Activated T-cell treated with anti-CD3 and anti-CD28 coated beads for 4 hours (primary cell): ENCODE data around the gene KIF23.
"Not testable (repeated sequence)": the region's sequence is repeated elsewhere in the genome, so short reads cannot be mapped to it uniquely, and the experiment has no call there.

Experiments used
- DNase-seq: peaks from one replicate; pipeline ENCODE4 v3.0.0-alpha.2; 2020

Gene KIF23

GRCh38 chr15:69413822-69414700 is at the start of gene KIF23:
KIF23 (plus strand) TSS chr15:69414349; CDS start chr15:69414466, 117 bp downstream.
- peak; percentile 88 for DNase-seq

DNA sequence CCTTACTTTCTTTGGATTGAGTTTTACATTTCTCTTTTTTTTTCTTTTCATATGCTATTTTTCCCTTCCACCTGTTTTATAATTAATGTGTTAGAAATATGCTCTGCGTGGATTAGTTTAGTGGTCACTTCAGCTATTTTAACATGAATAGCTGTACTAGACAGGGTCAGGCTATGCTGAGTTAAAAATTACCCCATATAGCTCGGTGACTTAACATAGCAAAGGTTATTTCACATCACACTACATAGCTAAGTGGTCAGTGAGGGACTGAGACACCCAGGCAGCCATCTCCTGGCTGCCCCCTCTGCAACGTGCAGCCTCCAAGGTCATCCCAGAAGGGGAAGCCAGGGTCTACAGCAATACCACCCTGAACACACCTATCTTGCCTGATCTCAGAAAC is 46.9 kb upstream of the KIF23 start:
- DNase-seq = no peak

DNA sequence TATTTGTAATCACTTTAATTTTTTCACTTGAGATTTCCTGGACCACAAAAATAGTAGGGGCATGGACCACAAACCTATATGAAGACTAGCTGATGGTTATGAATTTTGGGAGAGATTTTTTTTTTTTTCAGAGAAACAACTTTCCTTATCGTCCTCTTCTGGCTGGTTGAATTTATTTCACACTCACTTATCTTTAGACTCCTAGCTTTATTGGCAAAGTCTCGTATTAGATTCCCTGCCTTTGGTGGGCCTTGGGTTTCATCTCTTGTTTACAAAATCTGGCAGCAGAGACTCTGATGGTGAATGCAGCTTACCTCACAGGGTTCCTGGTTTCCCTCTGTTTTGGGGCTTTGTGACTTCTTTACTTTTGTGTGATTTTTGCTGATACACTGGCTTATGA is 44.5 kb upstream of the KIF23 start:
- DNase-seq = no peak

GRCh38 chr15:69373406-69373805 is 40.7 kb upstream of the KIF23 start:
- DNase-seq = no peak

DNA sequence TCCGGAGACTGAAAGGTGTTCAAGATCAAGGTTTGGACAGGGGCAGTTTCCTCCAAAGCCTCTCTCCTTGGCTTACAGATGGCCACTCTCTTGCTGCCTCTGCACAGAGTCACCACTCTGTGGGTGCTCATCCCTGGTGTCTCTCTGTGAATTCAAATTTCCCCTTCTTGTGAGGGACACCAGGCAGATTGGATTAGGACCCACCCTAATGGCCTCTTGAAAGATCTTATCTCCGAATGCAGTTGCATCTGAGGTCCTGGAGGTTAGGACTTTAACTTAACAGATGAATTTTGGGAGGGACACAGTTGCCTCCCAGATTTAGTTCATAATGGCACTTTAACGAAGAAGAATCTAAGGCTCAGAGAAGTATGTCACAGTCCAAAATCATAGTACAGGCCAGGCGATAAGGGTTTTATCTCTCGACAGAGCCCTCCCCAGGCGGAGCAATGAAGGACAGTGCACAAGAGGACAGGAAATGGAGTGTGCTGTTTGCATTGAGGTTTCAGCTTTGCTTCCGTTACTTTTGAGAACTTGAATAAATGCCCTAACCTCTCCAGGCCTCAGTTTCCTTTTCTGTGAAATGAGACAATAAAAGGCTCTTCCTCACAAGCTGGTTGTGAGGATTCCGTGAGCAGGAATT is 38.9 kb upstream of the KIF23 start:
- DNase-seq = no peak

GRCh38 chr15:69377216-69377970 is 36.8 kb upstream of the KIF23 start:
- DNase-seq = no peak

- DNase-seq = no peak
These were observed 33.9 kb upstream of the KIF23 start for GRCh38 chr15:69380100-69380725.

GRCh38 chr15:69380726-69381105 is 33.4 kb upstream of the KIF23 start:
- DNase-seq = no peak

GRCh38 chr15:69382176-69382575 is 32.0 kb upstream of the KIF23 start:
- not testable (repeated sequence) for DNase-seq

GRCh38 chr15:69384066-69384465 is 30.1 kb upstream of the KIF23 start:
- not testable (repeated sequence) for DNase-seq

DNA sequence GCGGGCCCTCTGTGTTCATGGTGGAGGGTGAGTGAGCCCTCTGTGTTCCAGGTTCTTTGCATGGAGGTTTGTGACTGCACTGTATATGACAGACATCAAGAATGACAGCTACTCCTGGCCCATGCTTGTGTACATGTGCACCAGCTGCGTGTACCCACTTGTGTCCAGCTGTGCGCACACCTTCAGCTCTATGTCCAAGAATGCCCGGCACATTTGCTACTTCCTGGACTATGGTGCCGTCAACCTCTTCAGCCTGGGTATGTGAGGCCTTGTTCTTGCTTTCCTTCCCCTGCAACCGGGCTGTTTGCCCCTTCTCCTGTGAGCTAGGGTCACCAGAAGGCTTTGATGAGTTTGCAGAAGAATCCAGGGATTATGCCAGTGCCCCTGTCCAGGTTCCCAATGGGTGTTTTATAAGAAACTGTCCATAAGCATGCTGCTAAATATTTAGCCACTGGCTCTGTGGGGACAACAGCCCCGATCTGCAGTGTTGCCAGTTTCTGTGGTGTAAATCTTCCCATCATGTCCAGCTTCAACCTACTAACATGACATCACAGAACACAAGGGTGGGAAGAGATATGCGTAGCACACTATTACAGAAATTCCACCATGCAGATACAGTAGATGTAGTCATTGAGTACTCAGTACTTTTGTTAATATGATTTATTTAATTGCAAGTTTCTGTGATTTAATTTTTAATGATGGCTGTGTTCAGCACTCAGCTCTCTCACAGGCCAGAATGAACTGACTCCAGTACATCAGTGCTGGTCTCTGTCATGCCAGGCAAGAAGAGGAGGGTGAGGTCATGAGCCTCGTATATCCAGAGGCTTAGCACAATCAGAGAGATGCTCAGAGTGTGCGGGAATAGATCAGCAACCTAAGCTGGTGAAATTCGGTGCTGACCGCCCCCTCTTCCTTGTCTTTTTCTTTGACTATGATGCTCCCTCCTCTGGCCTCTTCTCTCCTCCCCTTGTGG is 29.2 kb upstream of the KIF23 start:
- no peak for DNase-seq

DNA sequence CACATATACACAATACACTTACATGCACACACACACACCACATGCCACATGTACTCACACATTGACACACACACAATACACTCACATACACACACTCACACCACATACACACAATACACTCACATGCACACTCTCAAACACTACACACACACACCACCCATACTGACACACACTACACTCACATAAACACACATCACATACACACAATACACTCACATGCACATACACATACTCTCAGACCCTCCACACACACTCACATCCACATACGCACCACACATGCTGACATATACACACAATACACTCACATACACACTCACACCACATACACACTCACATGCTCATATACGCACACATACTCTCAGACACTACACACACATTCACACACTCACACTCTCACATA is 28.3 kb upstream of the KIF23 start:
- no peak for DNase-seq

GRCh38 chr15:69386284-69386683 is 27.9 kb upstream of the KIF23 start:
- no peak for DNase-seq

- DNase-seq = no peak
These were observed 25.9 kb upstream of the KIF23 start for GRCh38 chr15:69388260-69388705.

DNA sequence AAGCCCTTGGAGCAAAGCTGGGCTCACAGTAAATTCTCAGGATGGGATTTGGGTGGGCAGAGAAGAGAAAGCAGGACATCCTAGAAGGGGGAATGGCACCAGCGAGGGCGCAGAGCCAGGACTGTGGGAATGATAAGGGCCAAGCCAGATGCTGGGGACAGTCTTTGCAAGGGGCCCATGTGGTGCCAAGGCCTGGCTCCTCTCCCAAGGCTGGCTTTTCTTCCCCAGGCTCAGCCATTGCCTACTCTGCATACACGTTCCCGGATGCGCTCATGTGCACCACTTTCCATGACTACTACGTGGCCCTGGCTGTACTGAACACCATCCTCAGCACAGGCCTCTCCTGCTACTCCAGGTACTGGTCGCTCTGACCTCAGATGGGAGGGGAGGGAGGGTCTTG is 24.7 kb upstream of the KIF23 start:
- no peak for DNase-seq

DNA sequence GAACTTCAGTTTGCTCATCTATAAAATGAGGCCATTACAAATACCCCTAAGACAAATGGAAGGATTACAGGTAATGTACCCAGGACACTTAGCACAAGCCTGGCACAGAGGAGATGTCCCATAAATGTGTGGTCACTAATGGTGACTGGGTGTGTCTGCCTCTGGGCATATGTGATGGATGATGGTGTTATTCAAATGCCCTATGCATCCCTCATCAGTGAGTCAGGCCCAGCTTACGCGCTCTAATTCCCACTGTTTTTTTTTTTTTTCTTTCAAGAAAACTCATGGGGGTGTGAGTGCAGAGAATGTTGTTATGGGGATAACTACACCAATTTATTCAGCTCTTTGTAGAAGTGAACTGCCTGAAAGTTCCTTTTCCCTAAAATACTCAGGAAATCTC is 23.6 kb upstream of the KIF23 start:
- no peak for DNase-seq

- no peak for DNase-seq
These were observed 22.9 kb upstream of the KIF23 start for GRCh38 chr15:69391046-69391757.

- DNase-seq = no peak
These were observed 21.8 kb upstream of the KIF23 start for GRCh38 chr15:69392352-69392751.

GRCh38 chr15:69393831-69394491 is 20.2 kb upstream of the KIF23 start:
- DNase-seq = no peak

GRCh38 chr15:69394556-69395282 is 19.4 kb upstream of the KIF23 start:
- peak; percentile 87 for DNase-seq
